ENCODE data around the gene SCUBE2.

DNA sequence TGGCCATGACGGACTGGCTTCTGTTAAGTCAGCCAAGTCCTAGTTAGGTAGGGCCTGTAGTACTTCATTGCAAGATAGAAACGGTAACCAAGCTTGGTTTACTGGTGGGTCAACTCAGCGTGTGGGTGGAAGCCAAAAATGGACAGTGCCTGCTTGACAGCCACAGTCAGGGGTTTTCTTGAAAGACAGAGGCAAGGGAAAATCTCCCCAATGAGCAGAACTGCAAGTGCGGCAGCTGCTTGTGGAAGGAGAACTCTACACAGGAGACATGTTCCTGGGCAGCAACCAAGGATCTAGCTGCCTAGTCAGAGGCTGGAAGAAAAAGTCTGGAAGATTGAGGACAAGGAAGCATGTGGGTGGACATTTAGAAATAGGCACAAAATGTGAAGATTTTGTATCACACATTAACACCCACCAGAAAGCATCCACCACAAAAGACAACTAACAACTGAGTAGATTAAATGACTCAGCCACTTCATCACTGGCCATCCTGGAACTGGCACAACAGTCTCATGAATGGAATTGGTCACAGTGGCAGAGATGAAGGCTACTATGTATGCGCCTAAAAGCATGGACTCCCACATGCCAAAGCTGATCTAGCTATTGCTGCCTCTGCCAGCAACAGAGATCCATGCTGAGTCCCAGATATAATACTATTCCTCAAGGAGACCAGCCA, 40.9 kb upstream of the SCUBE2 start:
- TF ChIP-seq, protein P1, sequence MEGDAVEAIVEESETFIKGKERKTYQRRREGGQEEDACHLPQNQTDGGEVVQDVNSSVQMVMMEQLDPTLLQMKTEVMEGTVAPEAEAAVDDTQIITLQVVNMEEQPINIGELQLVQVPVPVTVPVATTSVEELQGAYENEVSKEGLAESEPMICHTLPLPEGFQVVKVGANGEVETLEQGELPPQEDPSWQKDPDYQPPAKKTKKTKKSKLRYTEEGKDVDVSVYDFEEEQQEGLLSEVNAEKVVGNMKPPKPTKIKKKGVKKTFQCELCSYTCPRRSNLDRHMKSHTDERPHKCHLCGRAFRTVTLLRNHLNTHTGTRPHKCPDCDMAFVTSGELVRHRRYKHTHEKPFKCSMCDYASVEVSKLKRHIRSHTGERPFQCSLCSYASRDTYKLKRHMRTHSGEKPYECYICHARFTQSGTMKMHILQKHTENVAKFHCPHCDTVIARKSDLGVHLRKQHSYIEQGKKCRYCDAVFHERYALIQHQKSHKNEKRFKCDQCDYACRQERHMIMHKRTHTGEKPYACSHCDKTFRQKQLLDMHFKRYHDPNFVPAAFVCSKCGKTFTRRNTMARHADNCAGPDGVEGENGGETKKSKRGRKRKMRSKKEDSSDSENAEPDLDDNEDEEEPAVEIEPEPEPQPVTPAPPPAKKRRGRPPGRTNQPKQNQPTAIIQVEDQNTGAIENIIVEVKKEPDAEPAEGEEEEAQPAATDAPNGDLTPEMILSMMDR (IDR thresholded peaks at IDR 0.05) = no peak
- TF ChIP-seq POLR2A (IDR thresholded peaks at IDR 0.05) = no peak
